K562 (cell line): ENCODE results near the gene HEXD. TPM values are rescaled to one million over a fixed set of nuclear protein-coding genes. Genes with fewer than 3 reads are reported as not detected.
"Not testable (repeated sequence)": the region's sequence is repeated elsewhere in the genome, so short reads cannot be mapped to it uniquely, and the experiment has no call there.

Experiments used
- ATAC-seq: fragments of 200-7000 bp; cut with Tn5 transposase; 3 replicates; pipeline ENCODE4 v1.9.1; 2020; ENCODE audit warnings: moderate library complexity
- BruUV-seq: library from RNA; stranded (reverse); fragments of 400-500 nt; replicated peaks from 2 replicates; lab custom pipeline; 2021; lab: Mats Ljungman, UMichigan
- CTCF ChIA-PET: fragments of 300-600 bp; formaldehyde crosslinking; extraction: SDS; loops from one replicate; lab custom pipeline; 2021; ENCODE audit warnings: low intra/inter-chr PET ratio; lab: Yijun Ruan, JAX
- POLR2A ChIA-PET: fragments of 300-600, 350-650 bp; sonication (Branson Sonifier 250); formaldehyde crosslinking; extraction: SDS; loops from one replicate; lab custom pipeline; 2021; ENCODE audit warnings: antibody characterized with exemption, inconsistent platforms; lab: Yijun Ruan, JAX
- DNase-seq, 4 experiments: peaks; one replicate each; pipeline versions ENCODE4 v3.0.0 to v3.0.0-alpha.2; 2011 to 2018; ENCODE audit warnings: low spot score in 3 of 4, mixed read lengths in 3 of 4; ENCODE audit errors: extremely low read depth in 1 of 4
- FAIRE-seq: peaks from 2 replicates; lab custom pipeline; 2011; peaks lifted over from hg19 to GRCh38; lab: Jason Lieb, UNC
- H2AFZ ChIP-seq: 2 replicates; pipeline ENCODE4 v1.6.0; 2011; ENCODE audit warnings: low read depth, low read length, control low read depth, inconsistent platforms
- H3K27ac ChIP-seq: fragments of 200-600 bp; 3 replicates; pipeline ENCODE4 v1.8.0; 2011; ENCODE audit warnings: low read depth, mild to moderate bottlenecking, control low read depth, inconsistent platforms, low read length, moderate library complexity, mixed read lengths; ENCODE audit errors: extremely low read depth
- H3K27me3 ChIP-seq, 2 experiments: fragments of 300-600 bp in 1 of 2; 2 replicates in 1 of 2; 3 replicates in 1 of 2; pipeline versions ENCODE4 v1.6.0 to v1.8.0; 2011; ENCODE audit warnings: inconsistent platforms in 2 of 2, low read length in 2 of 2, mild to moderate bottlenecking in 1 of 2, mixed read lengths in 1 of 2, moderate library complexity in 1 of 2; ENCODE audit not compliant: control insufficient read depth in 2 of 2, insufficient read depth in 2 of 2
- H3K36me3 ChIP-seq: fragments of 300-600 bp; 3 replicates; pipeline ENCODE4 v1.8.0; 2011; ENCODE audit warnings: mild to moderate bottlenecking, low read length, inconsistent platforms; ENCODE audit not compliant: control insufficient read depth, insufficient read depth
- H3K4me1 ChIP-seq, 2 experiments: fragments of 200-600 bp in 1 of 2; replicated peaks in 1 of 2; 2 replicates in 1 of 2; 3 replicates in 1 of 2; pipeline versions ENCODE4 v1.5.1 to v1.8.0; 2011; ENCODE audit warnings: inconsistent platforms in 2 of 2, low read length in 2 of 2, mild to moderate bottlenecking in 1 of 2, mixed read lengths in 1 of 2, moderate library complexity in 1 of 2; ENCODE audit not compliant: control insufficient read depth in 2 of 2, insufficient read depth in 2 of 2
- H3K4me2 ChIP-seq: 2 replicates; pipeline ENCODE4 v1.6.1; 2011; ENCODE audit warnings: low read length, control low read depth, inconsistent platforms, mixed read lengths; ENCODE audit not compliant: insufficient read depth
- H3K4me3 ChIP-seq: fragments of 200-600 bp; sonication (generic), shearing (Covaris generic); 2 replicates; pipeline ENCODE4 v1.5.1; 2016; ENCODE audit warnings: control low read depth, inconsistent platforms
- H3K79me2 ChIP-seq: fragments of 200-600 bp; 3 replicates; pipeline ENCODE4 v1.8.0; 2011; ENCODE audit warnings: low read length, inconsistent platforms; ENCODE audit not compliant: control insufficient read depth, insufficient read depth
- H3K9ac ChIP-seq, 2 experiments: 2 replicates each; pipeline versions ENCODE4 v1.6.0 to v1.6.1; 2011; ENCODE audit warnings: low read depth in 2 of 2, low read length in 2 of 2, control low read depth in 1 of 2, inconsistent platforms in 1 of 2, mild to moderate bottlenecking in 1 of 2, mixed read lengths in 1 of 2; ENCODE audit not compliant: insufficient read depth in 1 of 2
- H3K9me1 ChIP-seq: one replicate; pipeline ENCODE4 v1.6.0; 2011; ENCODE audit warnings: inconsistent platforms, mild to moderate bottlenecking, low read length, moderate library complexity; ENCODE audit not compliant: control insufficient read depth, insufficient read depth
- H3K9me3 ChIP-seq: replicated peaks from 2 replicates; pipeline ENCODE4 v1.5.1; 2011; ENCODE audit warnings: low read depth, low read length, inconsistent platforms; ENCODE audit not compliant: control insufficient read depth, insufficient read depth
- H4K20me1 ChIP-seq: replicated peaks from 2 replicates; pipeline ENCODE4 v1.6.1; 2011; ENCODE audit warnings: low read length, inconsistent platforms, mixed read lengths; ENCODE audit not compliant: control insufficient read depth, insufficient read depth
- CBFA2T2 ChIP-seq: fragments of 450-650 bp; conservative IDR thresholded peaks from 2 replicates; pipeline ENCODE4 v1.6.1; 2017; ENCODE audit warnings: mild to moderate bottlenecking
- CBFA2T3 ChIP-seq: fragments of 450-650 bp; IDR thresholded peaks from 2 replicates; pipeline ENCODE4 v1.6.1; 2017
- L3MBTL2 ChIP-seq: fragments of 450-650 bp; IDR thresholded peaks from 2 replicates; pipeline ENCODE4 v1.6.1; 2016; ENCODE audit warnings: mild to moderate bottlenecking, moderate library complexity
- POLR2G ChIP-seq: fragments of 200-400 bp; formaldehyde crosslinking; IDR thresholded peaks from 2 replicates; pipeline ENCODE4 v1.6.1; 2017; ENCODE audit warnings: low read depth, mild to moderate bottlenecking, antibody characterized with exemption, low read length, moderate library complexity
- SOX6 ChIP-seq: fragments of 450-650 bp; IDR thresholded peaks from 2 replicates; pipeline ENCODE4 v1.6.1; 2014; ENCODE audit warnings: mild to moderate bottlenecking
- ZNF121 ChIP-seq: sonication (generic); formaldehyde crosslinking; conservative IDR thresholded peaks from 2 replicates; pipeline ENCODE4 v1.8.0; 2022; ENCODE audit warnings: missing genetic modification reagents
- WGBS: fragments of 100-300 bp; shearing (Covaris generic); methylation state at CpG from one replicate; pipeline ENCODE4 v1.1.6; 2016; ENCODE audit warnings: low coverage, mixed read lengths; ENCODE audit not compliant: insufficient coverage; ENCODE audit errors: missing lambda C conversion rate; 5-methylcytosine and 5-hydroxymethylcytosine counted together
- in situ Hi-C: fragments of 300-500 bp; cut with MboI; formaldehyde crosslinking; loops from 4 replicates; pipeline ENCODE4 v1.15.0; 2018; ENCODE audit warnings: inconsistent platforms, mixed read lengths
- intact Hi-C: fragments of 100-400 bp; cut with micrococcal nuclease; formaldehyde crosslinking; loops from 2 replicates; pipeline ENCODE4 v1.14.2; 2022
- polyA plus RNA-seq, 8 experiments: library from polyadenylated mRNA; depleted of rRNA in 4 of 8; stranded (reverse) in 5 of 8; unstranded in 3 of 8; fragments of >200 nt; fragmentation: Nextera tagmentation in 2 of 8; fragmentation: Illumina TruSeq in 1 of 8; extraction: Ambion mirVana in 2 of 8; extraction: Trizol in 1 of 8; gene quantifications; 2 replicates each; pipeline versions ENCODE4 v1.2.1 to v1.2.3, GENCODE V29; 2011 to 2014; ENCODE audit warnings: inconsistent platforms in 1 of 8, missing spikeins in 1 of 8
- total RNA-seq, 7 experiments: library from RNA; depleted of rRNA in 6 of 7; stranded (reverse); fragments of >200 nt in 6 of 7; fragmentation: Illumina TruSeq in 2 of 7; extraction: Trizol in 2 of 7; gene quantifications; 2 replicates each; pipeline versions ENCODE4 v1.2.1 to v1.2.3, GENCODE V29; 2011 to 2021; ENCODE audit warnings: low replicate concordance in 1 of 7

Gene HEXD
- total and polyA plus RNA-seq, 9 of the 15 experiments (the other 6 are each of a cell fraction or from before 2014, with no cell fraction given), result 1.0 to 25.3 (median 10.0) TPM

DNA sequence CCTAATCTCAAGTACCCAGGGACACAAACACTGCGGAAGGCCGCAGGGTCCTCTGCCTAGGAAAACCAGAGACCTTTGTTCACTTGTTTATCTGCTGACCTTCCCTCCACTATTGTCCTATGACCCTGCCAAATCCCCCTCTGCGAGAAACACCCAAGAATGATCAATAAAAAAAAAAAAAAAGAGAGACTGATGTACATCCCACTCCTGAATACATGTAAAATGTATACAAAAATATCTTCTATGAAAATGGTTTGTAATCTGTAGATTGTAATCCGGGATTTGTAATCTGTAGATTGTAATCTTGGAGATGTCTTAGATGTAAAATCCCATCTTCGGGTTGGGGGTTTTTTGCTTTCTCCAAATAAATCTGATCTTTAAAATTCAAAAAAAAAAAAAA, 40.9 kb upstream of the HEXD start:
- H3K9me3 ChIP-seq, H4K20me1 ChIP-seq, ATAC-seq, H3K4me3 ChIP-seq, POLR2A ChIA-PET, in situ Hi-C loops, H3K27me3 ChIP-seq, H2AFZ ChIP-seq, intact Hi-C loops, BruUV-seq, H3K9me1 ChIP-seq, H3K9ac ChIP-seq, H3K4me2 ChIP-seq, H3K27ac ChIP-seq, H3K36me3 ChIP-seq, H3K79me2 ChIP-seq, FAIRE-seq, CTCF ChIA-PET, DNase-seq: not testable (repeated sequence)
- peaks cover 3 to 52% of the 10 kb centered on the region in 2 experiments; a peak in 3 of 5 replicates for H3K4me1 ChIP-seq
- TF ChIP-seq SOX6 (0 out of 2 replicates have a peak, but pooled peaks have one; percentile 17), CBFA2T2 (peak; percentile 15; the same call in 1 of the 2 replicates), CBFA2T3 (peak; percentile 29; the same call in 1 of the 2 replicates)
- 9% methylated on average over 2 of the region's 5 CpGs for WGBS

DNA sequence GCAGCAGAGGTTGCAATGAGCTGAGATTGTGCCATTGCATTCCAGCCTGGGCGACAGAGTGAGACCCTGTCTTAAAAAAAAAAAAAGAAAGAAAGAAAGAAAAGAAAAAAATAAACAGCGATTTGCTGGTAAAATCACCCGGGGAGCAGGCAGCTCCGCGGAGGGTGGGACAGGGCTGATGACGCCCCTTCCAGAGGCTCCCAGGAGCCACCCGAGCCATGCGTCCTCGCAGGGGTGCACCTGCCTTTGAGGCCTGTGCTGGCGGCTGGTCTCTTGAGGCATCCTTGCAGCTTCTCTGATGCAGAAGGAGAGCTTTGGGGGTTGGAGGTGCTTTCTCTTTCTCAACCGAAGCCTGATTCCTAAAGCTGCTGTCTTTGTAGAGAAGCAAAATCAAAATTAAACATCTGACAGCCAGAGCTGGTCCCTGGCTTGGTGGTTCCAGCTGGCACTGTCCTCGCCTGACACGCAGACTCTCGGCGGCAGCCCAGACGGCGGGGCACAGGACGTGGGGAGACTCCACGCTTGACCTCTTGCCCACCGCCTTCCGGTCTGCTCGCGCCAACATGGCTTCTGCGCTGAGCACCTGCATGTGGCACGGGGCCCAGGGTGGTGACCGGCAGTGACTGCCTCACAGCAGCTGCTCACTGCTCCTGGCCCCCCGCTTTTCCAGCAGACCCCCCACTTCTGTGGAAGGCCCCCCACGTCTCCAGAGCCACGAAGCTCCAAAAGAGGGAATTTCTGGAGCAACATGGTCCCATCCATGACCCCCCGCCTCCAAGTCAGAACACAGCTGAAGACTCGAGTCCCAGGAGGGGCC, 40.0 kb upstream of the HEXD start:
- ATAC-seq, result no peak
- in situ Hi-C loops (no loop called here), intact Hi-C loops (no loop called here)
- no peak for DNase-seq
- Histone ChIP-seq H3K36me3 (no peaks in the 10 kb centered on the region), H3K9ac (peak overlapping the region in 1 of 2 experiments; percentile 74; a peak in 2 of 4 replicates), H3K4me2 (no peak overlapping the region), H3K79me2 (no peaks in the 10 kb centered on the region), H3K9me1 (no peaks in the 10 kb centered on the region), H3K27me3 (no peaks in the 10 kb centered on the region), H3K4me1 (peaks cover 3 to 51% of the 10 kb centered on the region in 2 experiments; a peak in 2 of 5 replicates), H4K20me1 (no peaks in the 10 kb centered on the region), H3K27ac (no peak overlapping the region), H3K4me3 (no peak overlapping the region), H3K9me3 (no peaks in the 10 kb centered on the region), H2AFZ (no peak overlapping the region)
- 0 out of 2 replicates have a peak, but pooled peaks have one; percentile 19 for TF ChIP-seq ZNF121 (CRISPR knock-in tag)
- peak; percentile 40; the same call in 1 of the 2 replicates for TF ChIP-seq POLR2G
- TF ChIP-seq L3MBTL2, result no peak
- BruUV-seq, result no TSS peak
- no peak for FAIRE-seq
- 66% methylated on average over 25 of the region's 31 CpGs for WGBS
- CTCF ChIA-PET, result no interaction called here
- POLR2A ChIA-PET, result interaction anchor here (0.6 to 0.9 kb wide), 3 partner anchors 8 to 438 kb away, joined by 3 read pairs; no protein-coding TSS in a partner anchor
